ENCODE measurements around the gene CASP10.

- TF ChIP-seq CTCF (IDR thresholded peaks at IDR 0.05) (no peak), POLR2AphosphoS5 (IDR thresholded peaks at IDR 0.05) (no peak), EP300 (IDR thresholded peaks at IDR 0.05) (no peak)
These were observed 37.2 kb downstream of the CASP10 start for GRCh38 chr2:201220102-201220570.

Data from stomach (tissue), 4 donors.